Activated CD8-positive, alpha-beta memory T cell treated with anti-CD3 and anti-CD28 coated beads for 1 hour (primary cell): Measurements from ENCODE around the gene FAM83D.
A peak's percentile ranks its signal among the peaks of the same experiment; 100 is the strongest.

ENCODE experiments used
- DNase-seq, 2 donors: peaks; one replicate each; pipeline ENCODE4 v3.0.0-alpha.2; 2020; ENCODE audit warnings: low read depth in 1 of 2; ENCODE audit errors: extremely low read depth in 1 of 2

Gene FAM83D, protein sequence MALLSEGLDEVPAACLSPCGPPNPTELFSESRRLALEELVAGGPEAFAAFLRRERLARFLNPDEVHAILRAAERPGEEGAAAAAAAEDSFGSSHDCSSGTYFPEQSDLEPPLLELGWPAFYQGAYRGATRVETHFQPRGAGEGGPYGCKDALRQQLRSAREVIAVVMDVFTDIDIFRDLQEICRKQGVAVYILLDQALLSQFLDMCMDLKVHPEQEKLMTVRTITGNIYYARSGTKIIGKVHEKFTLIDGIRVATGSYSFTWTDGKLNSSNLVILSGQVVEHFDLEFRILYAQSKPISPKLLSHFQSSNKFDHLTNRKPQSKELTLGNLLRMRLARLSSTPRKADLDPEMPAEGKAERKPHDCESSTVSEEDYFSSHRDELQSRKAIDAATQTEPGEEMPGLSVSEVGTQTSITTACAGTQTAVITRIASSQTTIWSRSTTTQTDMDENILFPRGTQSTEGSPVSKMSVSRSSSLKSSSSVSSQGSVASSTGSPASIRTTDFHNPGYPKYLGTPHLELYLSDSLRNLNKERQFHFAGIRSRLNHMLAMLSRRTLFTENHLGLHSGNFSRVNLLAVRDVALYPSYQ

DNA sequence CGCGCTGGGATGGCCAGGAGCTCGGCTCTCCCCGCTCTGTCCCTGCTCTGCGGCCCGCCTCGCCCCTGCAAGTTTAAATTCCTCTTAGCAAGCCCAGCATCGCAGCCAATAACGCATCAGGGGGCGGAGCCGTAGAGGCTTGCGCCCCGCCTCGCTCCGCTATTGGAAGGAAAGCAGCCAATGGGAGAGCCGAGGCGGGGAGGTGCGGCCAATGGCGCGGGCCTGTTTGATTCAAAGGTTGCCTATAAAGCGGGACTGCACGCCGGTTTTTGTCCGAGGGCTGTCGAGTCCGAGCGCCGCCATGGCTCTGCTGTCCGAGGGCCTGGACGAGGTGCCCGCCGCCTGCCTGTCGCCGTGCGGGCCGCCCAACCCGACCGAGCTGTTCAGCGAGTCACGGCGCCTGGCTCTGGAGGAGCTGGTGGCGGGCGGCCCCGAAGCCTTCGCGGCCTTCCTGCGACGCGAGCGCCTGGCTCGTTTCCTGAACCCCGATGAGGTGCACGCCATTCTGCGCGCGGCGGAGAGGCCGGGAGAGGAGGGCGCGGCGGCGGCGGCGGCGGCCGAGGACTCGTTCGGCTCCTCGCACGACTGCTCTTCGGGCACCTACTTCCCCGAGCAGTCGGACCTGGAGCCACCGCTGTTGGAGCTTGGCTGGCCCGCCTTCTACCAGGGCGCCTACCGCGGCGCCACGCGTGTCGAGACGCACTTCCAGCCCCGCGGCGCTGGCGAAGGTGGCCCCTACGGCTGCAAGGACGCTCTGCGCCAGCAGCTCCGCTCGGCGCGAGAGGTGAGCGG, at the start of gene FAM83D:
TSS of gene FAM83D (plus strand) at position 276 of the 792 bp plus-strand sequence. CDS start at position 302, 26 bp downstream.
- peak; percentile 81 for DNase-seq

GRCh38 chr20:38877483-38877882, 48.7 kb upstream of the FAM83D start:
- DNase-seq = no peak

GRCh38 chr20:38878866-38879265, 47.4 kb upstream of the FAM83D start:
- no peak for DNase-seq

DNA sequence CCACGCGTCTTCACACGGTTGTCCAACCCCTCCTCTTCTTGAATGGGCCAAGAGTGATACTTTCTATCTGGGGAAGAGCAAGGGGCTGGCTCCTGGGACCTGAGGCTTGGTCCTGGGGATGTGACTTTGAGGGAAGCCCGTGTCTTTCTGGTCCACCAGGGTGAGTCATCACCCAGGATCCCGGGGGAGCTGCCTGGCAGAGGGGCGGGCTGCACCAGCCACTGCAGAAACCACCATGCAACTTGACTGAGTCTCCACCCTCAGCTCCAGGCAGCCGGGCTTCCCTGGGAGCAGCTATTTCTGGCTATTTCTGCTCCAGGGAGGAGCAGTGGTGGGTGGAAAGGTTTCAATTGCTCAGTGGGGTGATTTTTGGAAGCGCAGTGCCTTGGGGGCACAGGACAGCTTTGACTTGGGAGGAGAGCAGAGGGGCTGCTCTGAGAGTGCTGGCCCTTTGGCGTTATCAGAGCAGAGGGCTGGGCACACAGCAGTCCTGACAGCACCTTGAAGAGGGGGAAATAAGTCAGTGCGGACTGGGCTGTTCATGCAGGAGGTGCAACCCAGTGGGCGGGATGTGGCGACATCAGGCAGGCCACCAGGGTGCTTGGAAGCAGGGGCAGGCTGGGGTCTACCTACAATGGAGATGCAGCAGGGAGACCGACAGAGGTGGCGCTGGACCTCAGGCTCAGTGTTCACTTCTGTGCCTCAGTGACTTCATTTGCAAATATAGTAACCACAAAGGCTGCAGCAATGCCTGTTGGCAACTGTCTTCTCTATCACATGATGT, 45.1 kb upstream of the FAM83D start:
- no peak for DNase-seq

DNA sequence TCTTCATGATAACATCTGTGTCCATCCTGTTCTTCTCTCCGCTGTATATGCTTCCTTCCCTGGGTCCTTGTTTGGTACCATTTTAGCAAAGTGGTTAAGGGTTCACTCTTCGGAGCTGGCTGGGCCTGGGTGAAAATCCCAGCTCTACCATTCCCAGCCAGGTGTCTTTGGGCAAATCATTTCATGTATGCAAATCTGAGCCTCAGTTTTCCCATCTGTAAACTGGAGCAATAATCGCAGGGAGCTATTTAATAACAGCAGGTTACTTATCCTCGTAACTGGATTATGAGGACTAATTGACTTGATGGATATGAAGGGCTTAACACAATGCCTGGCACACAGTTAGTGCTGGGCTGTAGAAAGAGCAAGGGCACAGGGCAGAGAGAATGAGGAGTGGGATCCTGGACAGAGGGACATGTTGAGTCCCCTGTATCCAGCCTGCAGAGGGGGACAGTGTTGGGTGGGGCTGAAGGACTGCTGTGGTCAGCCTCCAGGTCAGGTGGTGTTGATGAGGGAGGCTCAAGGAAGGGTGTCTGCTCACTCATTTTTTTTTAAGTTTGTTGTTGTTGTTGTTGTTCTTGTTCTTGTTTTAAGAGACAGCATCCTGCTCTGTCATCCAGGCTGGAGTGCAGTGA, 44.3 kb upstream of the FAM83D start:
- no peak for DNase-seq

GRCh38 chr20:38882600-38882999, 43.6 kb upstream of the FAM83D start:
- no peak for DNase-seq

DNA sequence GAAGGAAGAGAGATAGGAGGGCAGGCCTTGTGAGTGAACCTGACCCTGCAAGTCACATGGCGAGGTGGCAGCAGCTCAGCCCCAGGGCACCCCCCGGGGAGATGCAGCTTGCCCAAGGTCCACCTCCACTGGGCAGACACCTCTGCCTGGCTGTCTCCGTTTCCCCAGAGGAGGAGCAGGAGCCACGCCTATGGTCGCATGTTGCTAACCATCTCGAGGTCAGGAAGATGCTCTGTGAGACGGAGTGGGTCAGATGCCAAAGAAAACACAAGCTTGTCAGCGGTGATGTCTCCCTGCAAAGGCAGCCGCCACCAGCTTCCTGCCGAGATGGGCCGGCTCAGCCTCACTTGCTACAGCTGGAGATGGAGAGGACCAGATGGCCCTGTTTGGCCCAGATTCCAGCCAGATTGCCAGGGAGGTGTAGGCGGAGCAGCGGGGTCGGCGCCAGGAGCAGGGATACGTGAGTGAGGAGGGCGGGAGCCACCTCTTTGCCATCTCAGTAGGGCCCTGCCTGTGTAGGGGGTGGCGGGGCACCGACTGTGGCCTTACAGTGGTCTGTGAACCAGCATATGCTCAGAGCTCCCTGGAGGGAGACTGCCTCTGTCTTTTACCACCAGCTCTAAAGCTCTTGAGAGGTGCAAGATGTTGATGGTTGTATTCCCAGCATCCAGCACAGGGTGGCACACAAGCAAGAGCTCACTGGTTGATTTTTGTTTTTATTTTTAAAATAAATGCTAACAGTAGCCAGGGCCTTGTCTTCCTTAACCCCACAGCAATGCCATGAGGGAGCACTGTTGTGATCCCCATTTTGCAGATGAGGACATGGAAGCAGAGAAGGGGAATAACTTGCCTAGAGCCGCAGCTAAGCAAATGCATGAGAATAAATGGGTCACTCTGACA, 42.9 kb upstream of the FAM83D start:
- no peak for DNase-seq

DNA sequence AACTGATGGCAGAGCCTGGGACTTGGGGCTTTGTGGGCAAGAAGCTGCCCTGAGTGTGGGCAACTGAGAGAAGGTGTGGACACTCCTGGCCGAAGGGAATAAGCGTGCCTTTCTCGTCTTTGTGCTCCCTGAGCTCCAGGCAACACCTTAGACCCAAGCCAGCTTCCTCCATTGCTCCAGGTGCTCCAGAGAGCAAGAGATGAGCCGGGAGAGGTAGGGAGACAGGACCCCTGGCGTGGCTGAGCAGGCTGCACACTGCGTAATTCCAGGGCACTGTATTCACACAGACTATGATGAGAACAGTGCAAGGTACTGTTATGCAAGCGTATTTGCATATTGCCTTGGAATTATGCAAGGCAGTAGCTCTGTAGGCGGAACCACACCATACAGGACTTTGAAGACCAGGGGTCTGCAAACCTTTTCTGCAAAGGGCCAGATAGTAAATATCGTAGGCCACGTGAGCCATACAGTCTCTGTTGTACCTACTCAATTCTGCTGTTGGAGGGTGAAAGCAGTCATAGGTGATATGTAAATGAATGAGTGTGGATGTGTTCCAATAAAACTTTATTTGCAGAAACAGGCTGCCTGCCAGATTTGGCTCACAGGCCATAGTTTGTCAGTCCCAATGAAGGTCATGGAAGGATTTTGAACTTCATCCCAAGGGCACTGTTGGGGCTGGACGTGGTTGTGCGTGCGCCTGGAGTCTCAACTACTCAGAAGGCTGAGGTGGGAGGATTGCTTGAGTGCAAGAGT, 42.1 kb upstream of the FAM83D start:
- no peak for DNase-seq

DNA sequence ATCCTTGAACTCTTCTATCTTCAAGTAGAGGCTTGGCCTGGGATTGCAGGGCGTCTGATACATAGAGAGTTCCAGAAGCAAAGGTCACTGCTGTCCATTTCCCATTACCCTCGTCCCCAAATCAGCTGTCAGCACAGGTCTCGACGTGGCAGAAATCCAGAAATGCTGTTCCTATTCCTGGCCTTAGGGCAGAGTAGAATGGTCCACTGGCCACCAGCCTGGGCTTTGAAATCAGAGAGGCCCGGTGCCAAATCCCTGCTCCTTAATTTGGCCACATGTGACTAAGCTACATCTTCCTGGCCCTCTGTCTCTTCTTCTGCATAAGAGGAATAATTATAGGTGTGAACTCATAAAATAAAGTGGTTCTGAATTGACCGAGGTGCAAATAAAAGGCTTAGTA, 40.9 kb upstream of the FAM83D start:
- DNase-seq = no peak

- no peak for DNase-seq
These were observed 38.0 kb upstream of the FAM83D start for GRCh38 chr20:38888059-38888831.

GRCh38 chr20:38889050-38889449, 37.2 kb upstream of the FAM83D start:
- DNase-seq = no peak

DNA sequence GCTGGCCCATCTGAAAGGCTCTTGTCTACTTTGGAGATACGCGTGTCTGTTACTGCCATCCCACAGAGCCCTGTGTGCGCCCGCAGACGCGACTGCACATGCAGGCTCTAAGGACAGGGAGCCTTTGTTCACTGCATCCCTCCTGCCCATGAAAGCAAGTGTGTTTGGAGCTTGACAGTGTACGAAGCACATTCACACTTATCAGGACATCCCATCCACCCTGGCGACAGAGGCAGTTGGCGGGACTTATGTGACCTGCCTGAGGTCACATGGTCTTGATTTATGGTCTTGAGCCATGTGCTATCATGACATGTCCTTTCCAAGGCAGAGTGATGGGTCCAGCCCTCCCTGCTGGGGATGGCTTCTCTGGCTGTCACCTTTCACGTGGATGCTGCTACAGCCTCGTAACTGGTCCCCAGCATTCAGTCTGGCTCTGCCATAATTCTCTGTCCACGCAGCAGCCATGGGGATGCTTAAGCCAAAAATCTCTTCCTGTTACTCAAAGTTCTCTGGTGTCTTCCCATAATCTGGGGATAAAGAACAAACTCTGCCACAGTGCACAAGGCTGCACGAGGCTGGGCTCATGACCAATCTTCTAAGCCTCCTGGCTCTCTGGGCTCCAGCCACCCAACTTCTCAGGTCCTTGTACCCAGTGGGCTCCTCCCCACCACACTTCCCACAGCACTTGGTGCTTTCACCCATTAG, 36.3 kb upstream of the FAM83D start:
- no peak for DNase-seq

DNA sequence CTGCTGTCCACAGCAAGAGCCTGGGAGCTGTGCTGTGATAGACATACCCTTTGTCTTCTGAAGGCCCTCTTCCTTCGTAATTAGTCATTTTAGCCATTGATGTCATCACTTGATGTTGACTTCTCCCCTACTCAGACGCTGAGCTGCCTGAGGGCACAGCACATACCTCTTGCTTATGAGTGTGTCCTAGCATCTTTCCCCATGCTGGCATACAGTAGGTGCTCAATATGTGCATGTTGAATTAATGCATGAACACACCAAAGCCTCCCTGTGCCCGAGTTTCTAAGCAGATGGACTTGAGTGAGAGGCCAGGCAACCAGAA, 35.8 kb upstream of the FAM83D start:
- no peak for DNase-seq

GRCh38 chr20:38892091-38892981, 33.9 kb upstream of the FAM83D start:
- no peak for DNase-seq

DNA sequence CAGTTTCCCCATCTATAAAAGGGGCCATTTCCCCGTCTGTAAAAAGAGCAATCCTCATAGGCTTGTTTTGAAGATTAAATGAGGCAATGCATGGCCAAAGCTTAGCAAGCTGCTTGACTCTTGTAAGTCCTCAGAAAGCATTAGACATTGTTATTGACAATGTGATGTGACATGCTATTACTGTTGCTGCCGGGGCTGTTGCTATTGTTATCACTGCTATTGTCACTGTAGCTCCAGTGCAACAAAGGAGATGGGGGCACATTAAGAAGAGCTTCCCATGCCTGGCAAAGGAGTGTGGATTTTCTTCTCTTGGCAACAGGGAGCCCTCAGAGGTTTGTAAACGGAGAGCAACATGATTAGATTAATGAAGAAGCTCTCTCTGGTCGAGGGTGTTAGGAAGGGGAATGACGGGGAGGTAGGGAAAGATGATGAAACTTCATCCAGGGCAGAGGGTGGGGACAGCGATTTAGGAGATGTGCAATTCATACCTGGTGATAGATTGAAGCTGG, 33.1 kb upstream of the FAM83D start:
- DNase-seq = no peak

DNA sequence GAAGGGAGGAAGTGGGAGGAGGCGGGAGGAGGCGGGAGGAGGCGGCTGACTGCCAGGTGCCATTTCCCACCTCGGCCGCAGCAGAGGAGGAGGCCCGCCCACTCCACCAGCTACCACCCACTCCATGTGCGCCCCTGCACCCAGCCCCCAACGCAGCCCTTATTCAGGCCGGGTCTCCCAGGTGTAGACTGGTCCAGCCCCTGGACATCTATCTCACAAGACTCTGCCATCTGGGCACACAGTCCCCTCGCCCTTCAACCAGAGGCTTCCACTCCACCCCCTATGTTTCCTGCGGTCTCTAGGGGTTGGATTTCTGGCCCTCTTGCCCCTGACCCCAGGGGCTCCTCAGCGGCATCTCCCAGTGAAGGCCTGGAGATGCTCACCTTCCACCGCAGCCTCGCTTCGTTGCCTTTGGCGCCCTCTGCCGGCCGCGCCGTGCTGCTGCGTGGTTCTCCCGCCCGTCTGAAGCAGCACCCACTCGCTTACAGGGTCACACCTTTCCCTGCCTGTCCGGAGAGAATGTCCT, 32.6 kb upstream of the FAM83D start:
- peak; percentile 51 to 76 for DNase-seq
